ENCODE measurements around the gene ABCA7. TPM values are rescaled to one million over a fixed set of nuclear protein-coding genes. Genes with fewer than 3 reads are reported as not detected.

ABCA7 gene
- total and polyA plus RNA-seq, 2 experiments from 2014 or later, result 17.8 to 26.8 TPM

DNA sequence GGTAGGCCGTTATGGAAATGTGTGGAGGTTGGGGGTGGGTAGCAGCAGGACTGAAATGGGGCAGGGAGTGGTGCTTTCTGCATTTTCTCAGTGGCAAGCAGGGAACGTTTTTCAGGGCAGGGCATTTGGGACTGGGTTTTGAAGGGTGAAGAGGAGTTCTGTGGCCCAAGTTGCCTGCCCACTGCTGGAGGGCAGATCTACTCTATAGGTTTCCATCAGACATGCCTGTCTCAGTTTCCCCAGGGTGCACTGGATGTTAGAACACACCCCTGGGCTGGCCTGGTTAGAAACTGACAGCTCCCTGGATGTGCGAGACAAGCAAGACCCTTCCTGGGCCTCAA lies 40.6 kb upstream of the ABCA7 start:
- H3K27ac ChIP-seq, result no peak overlapping the region
- H3K4me3 ChIP-seq, result no peak overlapping the region
- WGBS (ENCODE audit: low lambda C conversion rate, missing lambda C conversion rate), result 72% methylated on average over 3 of the region's 3 CpGs
- no peaks in the 10 kb centered on the region for H3K36me3 ChIP-seq (replicated peaks; ENCODE audit: insufficient read depth, low read depth)
- H3K27me3 ChIP-seq, result peaks cover 53% of the 10 kb centered on the region
- no peaks in the 10 kb centered on the region for H3K9me2 ChIP-seq (replicated peaks; ENCODE audit: insufficient read depth)
- no peak overlapping the region for H2AFZ ChIP-seq
- no peaks in the 10 kb centered on the region for H3K9me3 ChIP-seq (ENCODE audit: low read depth)
- H3K79me2 ChIP-seq, result no peaks in the 10 kb centered on the region
- no peak overlapping the region for H3K4me2 ChIP-seq
- H4K20me1 ChIP-seq (ENCODE audit: insufficient read depth, poor library complexity, severe bottlenecking), result no peaks in the 10 kb centered on the region
- DNase-seq (ENCODE audit: low spot score), result no peak
- TF ChIP-seq EZH2phosphoT487 (IDR thresholded peaks at IDR 0.05; ENCODE audit: low read depth, severe bottlenecking, unreplicated experiment) (no peak), EZH2 (IDR thresholded peaks at IDR 0.05; ENCODE audit: borderline replicate concordance) (no peak)
- TF ChIP-seq, protein P1, sequence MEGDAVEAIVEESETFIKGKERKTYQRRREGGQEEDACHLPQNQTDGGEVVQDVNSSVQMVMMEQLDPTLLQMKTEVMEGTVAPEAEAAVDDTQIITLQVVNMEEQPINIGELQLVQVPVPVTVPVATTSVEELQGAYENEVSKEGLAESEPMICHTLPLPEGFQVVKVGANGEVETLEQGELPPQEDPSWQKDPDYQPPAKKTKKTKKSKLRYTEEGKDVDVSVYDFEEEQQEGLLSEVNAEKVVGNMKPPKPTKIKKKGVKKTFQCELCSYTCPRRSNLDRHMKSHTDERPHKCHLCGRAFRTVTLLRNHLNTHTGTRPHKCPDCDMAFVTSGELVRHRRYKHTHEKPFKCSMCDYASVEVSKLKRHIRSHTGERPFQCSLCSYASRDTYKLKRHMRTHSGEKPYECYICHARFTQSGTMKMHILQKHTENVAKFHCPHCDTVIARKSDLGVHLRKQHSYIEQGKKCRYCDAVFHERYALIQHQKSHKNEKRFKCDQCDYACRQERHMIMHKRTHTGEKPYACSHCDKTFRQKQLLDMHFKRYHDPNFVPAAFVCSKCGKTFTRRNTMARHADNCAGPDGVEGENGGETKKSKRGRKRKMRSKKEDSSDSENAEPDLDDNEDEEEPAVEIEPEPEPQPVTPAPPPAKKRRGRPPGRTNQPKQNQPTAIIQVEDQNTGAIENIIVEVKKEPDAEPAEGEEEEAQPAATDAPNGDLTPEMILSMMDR (IDR thresholded peaks at IDR 0.05; ENCODE audit: poor library complexity), result no peak
- peaks cover 18% of the 10 kb centered on the region for H3K4me1 ChIP-seq (ENCODE audit: insufficient read depth)

DNA sequence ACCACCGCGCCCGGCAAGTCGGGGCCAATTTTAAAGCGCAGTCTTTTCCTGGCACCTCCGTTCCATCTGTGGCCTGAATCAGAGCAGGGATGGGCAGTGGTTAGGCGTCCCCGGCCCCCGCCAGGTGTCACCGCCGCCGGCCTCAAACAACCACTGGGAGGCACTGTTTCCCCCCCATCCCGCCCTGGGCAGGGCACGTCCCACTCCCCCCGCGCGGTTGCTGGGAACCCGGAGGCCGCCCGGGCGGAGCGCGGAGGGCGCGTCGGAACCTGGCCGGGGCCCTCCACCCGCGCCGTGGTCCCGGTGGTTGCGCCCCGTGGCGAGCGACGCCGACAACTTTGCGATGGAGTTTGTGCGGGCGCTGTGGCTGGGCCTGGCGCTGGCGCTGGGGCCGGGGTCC lies 39.8 kb upstream of the ABCA7 start, which contains the start of gene GRIN3B:
TSS of gene GRIN3B (plus strand) at position 325 of the 400 bp plus-strand sequence. CDS start at position 344, 19 bp downstream.
- peak; percentile 85 for DNase-seq (ENCODE audit: low spot score)
- WGBS (ENCODE audit: low lambda C conversion rate, missing lambda C conversion rate), result 10% methylated on average over 12 of the region's 43 CpGs
- no peak within 1 kb of the TSS for H3K4me3 ChIP-seq

DNA sequence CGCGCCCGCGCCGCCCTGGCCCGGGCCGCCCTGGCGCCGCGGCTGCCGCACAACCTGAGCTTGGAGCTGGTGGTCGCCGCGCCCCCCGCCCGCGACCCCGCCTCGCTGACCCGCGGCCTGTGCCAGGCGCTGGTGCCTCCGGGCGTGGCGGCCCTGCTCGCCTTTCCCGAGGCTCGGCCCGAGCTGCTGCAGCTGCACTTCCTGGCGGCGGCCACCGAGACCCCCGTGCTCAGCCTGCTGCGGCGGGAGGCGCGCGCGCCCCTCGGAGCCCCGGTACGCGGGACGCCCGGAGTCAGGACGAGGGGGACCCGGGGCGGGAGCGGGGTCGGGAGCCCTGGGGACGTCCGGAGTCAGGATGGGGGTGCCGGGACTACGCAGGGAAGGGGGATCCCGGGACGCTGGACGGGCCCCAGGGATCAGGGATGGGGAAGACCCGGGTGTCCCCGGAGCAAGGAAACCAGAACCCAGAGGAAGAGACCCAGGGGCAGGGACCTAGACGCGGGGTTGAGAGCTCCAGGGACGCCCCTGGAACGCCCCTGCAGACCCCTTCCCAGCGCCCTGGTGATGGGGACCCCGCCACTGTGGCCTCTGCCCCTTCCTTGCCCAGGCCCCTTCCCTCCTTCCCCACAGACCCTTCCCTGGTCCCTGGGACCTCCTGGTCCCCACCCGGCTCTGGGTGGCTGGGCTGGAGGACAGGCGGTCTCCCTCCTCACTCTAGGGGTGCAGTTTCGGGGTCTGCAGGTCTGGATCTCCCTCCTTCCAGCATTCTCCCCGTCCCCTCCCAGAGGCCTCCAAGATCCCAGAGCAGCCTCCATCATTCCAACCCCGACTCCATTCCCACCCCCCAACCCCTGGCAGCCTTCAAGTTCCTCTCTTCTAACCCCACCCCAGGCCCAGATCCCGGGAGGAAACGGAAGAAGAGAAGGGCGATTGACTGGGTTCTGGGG lies 39.0 kb upstream of the ABCA7 start:
- Histone ChIP-seq H3K4me1 (ENCODE audit: insufficient read depth) (peaks cover 17% of the 10 kb centered on the region), H2AFZ (no peak overlapping the region), H3K4me2 (peak overlapping the region; percentile 90), H3K79me2 (no peaks in the 10 kb centered on the region), H3K36me3 (replicated peaks; ENCODE audit: insufficient read depth, low read depth) (no peaks in the 10 kb centered on the region), H3K9me2 (replicated peaks; ENCODE audit: insufficient read depth) (no peaks in the 10 kb centered on the region), H3K27me3 (peaks cover 48% of the 10 kb centered on the region), H3K27ac (no peak overlapping the region), H4K20me1 (ENCODE audit: insufficient read depth, poor library complexity, severe bottlenecking) (no peaks in the 10 kb centered on the region), H3K9me3 (ENCODE audit: low read depth) (no peaks in the 10 kb centered on the region), H3K4me3 (no peak overlapping the region)
- TF ChIP-seq EZH2phosphoT487 (IDR thresholded peaks at IDR 0.05; ENCODE audit: low read depth, severe bottlenecking, unreplicated experiment), result no peak
- TF ChIP-seq EZH2 (IDR thresholded peaks at IDR 0.05; ENCODE audit: borderline replicate concordance), result no peak
- TF ChIP-seq, protein P1 (IDR thresholded peaks at IDR 0.05; ENCODE audit: poor library complexity), result no peak
- no peak for DNase-seq (ENCODE audit: low spot score)
- WGBS (ENCODE audit: low lambda C conversion rate, missing lambda C conversion rate), result 9% methylated on average over 34 of the region's 73 CpGs

More for the DNA sequence above, 39.8 kb upstream of the ABCA7 start, which contains the start of gene GRIN3B:
- Histone ChIP-seq H3K79me2 (no peaks in the 10 kb centered on the region), H3K36me3 (replicated peaks; ENCODE audit: insufficient read depth, low read depth) (no peaks in the 10 kb centered on the region), H3K9me3 (ENCODE audit: low read depth) (no peaks in the 10 kb centered on the region), H3K4me1 (ENCODE audit: insufficient read depth) (peaks cover 18% of the 10 kb centered on the region), H3K4me2 (peak within 1 kb of the TSS; percentile 90), H2AFZ (no peak within 1 kb of the TSS), H3K27ac (no peak within 1 kb of the TSS), H3K9me2 (replicated peaks; ENCODE audit: insufficient read depth) (no peaks in the 10 kb centered on the region), H4K20me1 (ENCODE audit: insufficient read depth, poor library complexity, severe bottlenecking) (no peaks in the 10 kb centered on the region), H3K27me3 (peaks cover 53% of the 10 kb centered on the region)
- no peak for TF ChIP-seq EZH2phosphoT487 (IDR thresholded peaks at IDR 0.05; ENCODE audit: low read depth, severe bottlenecking, unreplicated experiment)
- peak; percentile 23 for TF ChIP-seq EZH2 (IDR thresholded peaks at IDR 0.05; ENCODE audit: borderline replicate concordance)
- TF ChIP-seq, protein P1 (IDR thresholded peaks at IDR 0.05; ENCODE audit: poor library complexity), result peak; percentile 68

Measured in hepatocyte (in vitro differentiated cells).